Measurements from ENCODE around the gene ST8SIA5.

DNA sequence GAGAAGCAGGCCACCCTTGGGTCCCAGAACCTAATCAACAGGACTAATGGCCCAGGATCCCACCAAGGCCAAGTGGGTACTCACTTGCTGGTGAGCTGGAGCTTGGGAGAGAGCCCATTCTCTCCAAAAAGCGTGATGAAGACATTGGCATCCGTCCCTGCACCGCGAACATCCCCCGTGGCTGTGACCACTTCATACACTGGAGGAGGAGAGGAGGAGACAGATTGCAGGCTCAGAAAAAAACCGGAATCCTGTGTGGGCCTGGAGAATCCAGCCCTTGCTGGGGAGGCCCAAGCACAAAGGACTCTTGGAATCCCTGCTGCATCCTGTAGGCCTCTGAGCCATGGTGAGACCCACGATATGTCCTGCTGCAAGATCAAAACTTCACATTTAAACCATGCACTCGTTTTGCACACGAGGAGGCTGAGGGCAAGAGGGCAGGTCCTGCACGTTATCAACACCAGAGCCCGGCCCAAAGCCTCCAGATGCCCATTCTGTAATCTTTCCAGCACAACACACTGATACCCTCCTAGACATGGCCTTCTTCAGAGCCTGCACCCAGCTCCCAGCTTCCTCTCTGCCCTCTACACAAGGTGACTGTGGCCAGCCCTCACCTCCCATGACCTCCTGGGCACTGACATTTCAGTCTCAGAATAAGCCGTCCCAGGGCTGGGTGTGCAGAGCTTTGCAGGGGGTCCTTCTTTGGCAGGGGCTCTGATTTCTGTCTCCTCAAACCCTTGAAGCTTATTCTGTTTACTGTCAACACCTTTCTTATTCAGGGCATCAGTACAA is 107.6 kb downstream of the ST8SIA5 start:
- TF ChIP-seq, protein P1, sequence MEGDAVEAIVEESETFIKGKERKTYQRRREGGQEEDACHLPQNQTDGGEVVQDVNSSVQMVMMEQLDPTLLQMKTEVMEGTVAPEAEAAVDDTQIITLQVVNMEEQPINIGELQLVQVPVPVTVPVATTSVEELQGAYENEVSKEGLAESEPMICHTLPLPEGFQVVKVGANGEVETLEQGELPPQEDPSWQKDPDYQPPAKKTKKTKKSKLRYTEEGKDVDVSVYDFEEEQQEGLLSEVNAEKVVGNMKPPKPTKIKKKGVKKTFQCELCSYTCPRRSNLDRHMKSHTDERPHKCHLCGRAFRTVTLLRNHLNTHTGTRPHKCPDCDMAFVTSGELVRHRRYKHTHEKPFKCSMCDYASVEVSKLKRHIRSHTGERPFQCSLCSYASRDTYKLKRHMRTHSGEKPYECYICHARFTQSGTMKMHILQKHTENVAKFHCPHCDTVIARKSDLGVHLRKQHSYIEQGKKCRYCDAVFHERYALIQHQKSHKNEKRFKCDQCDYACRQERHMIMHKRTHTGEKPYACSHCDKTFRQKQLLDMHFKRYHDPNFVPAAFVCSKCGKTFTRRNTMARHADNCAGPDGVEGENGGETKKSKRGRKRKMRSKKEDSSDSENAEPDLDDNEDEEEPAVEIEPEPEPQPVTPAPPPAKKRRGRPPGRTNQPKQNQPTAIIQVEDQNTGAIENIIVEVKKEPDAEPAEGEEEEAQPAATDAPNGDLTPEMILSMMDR (IDR thresholded peaks at IDR 0.05; ENCODE audit: low read length): no peak
- TF ChIP-seq EZH2 (IDR thresholded peaks at IDR 0.05; ENCODE audit: borderline replicate concordance, low read length): no peak

Data from OCI-LY1 (cell line).